Suprapubic skin (tissue), 3 donors: ENCODE results near the gene CDC14A.
"Not testable (repeated sequence)": the region's sequence is repeated elsewhere in the genome, so short reads cannot be mapped to it uniquely, and the experiment has no call there.

Experiments used
- EP300 ChIP-seq: sonication (generic); formaldehyde crosslinking; IDR thresholded peaks from one replicate; pipeline ENCODE4 v1.6.1; 2017; ENCODE audit warnings: antibody characterized with exemption
- TF ChIP-seq, protein P1 (sequence below), 2 donors: fragments of 200-600 bp in 1 of 2; fragments of 450-650 bp in 1 of 2; sonication (generic) in 1 of 2; IDR thresholded peaks; one replicate each; pipeline ENCODE4 v1.5.1; 2016 to 2019; ENCODE audit warnings: antibody characterized with exemption in 2 of 2, mild to moderate bottlenecking in 1 of 2, moderate library complexity in 1 of 2

DNA sequence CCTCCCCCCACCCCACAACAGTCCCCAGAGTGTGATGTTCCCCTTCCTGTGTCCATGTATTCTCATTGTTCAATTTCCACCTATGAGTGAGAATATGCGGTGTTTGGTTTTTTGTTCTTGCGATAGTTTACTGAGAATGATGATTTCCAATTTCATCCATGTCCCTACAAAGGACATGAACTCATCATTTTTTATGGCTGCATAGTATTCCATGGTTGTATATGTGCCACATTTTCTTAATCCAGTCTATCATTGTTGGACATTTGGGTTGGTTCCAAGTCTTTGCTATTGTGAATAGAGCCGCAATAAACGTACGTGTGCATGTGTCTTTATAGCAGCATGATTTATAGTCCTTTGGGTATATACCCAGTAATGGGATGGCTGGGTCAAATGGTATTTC lies 21.6 kb downstream of the CDC14A start:
- TF ChIP-seq, protein P1, sequence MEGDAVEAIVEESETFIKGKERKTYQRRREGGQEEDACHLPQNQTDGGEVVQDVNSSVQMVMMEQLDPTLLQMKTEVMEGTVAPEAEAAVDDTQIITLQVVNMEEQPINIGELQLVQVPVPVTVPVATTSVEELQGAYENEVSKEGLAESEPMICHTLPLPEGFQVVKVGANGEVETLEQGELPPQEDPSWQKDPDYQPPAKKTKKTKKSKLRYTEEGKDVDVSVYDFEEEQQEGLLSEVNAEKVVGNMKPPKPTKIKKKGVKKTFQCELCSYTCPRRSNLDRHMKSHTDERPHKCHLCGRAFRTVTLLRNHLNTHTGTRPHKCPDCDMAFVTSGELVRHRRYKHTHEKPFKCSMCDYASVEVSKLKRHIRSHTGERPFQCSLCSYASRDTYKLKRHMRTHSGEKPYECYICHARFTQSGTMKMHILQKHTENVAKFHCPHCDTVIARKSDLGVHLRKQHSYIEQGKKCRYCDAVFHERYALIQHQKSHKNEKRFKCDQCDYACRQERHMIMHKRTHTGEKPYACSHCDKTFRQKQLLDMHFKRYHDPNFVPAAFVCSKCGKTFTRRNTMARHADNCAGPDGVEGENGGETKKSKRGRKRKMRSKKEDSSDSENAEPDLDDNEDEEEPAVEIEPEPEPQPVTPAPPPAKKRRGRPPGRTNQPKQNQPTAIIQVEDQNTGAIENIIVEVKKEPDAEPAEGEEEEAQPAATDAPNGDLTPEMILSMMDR (IDR thresholded peaks at IDR 0.05) = not testable (repeated sequence)
- not testable (repeated sequence) for TF ChIP-seq EP300
